ENCODE data around the gene ATF7IP. TPM values are rescaled to one million over a fixed set of nuclear protein-coding genes. Genes with fewer than 3 reads are reported as not detected.

Gene ATF7IP
- total RNA-seq, 1 experiment from 2014 or later: 19.5 TPM

GRCh38 chr12:14422516-14423230 lies 57.2 kb downstream of the ATF7IP start:
- Histone ChIP-seq H3K27me3 (ENCODE audit: control insufficient read depth, insufficient read depth, low read length) (no peaks in the 10 kb centered on the region), H3K4me3 (ENCODE audit: insufficient read depth, low read depth, low read length) (no peak overlapping the region), H3K36me3 (replicated peaks; ENCODE audit: control insufficient read depth, insufficient read depth, low read length) (peaks cover 1% of the 10 kb centered on the region; the same call in 1 of the 2 replicates)
- no peak for DNase-seq

- peaks cover 1% of the 10 kb centered on the region; the same call in 1 of the 2 replicates for H3K36me3 ChIP-seq (replicated peaks; ENCODE audit: control insufficient read depth, insufficient read depth, low read length)
These were observed 59.1 kb downstream of the ATF7IP start for GRCh38 chr12:14424545-14424944.

GRCh38 chr12:14426792-14427191 lies 61.3 kb downstream of the ATF7IP start:
- H3K4me3 ChIP-seq (ENCODE audit: insufficient read depth, low read depth, low read length): no peak overlapping the region
- no peaks in the 10 kb centered on the region for H3K27me3 ChIP-seq (ENCODE audit: control insufficient read depth, insufficient read depth, low read length)
- peaks cover 1% of the 10 kb centered on the region; the same call in 1 of the 2 replicates for H3K36me3 ChIP-seq (replicated peaks; ENCODE audit: control insufficient read depth, insufficient read depth, low read length)
- no peak for DNase-seq

More at GRCh38 chr12:14424545-14424944, 59.1 kb downstream of the ATF7IP start:
- Histone ChIP-seq H3K27me3 (ENCODE audit: control insufficient read depth, insufficient read depth, low read length) (no peaks in the 10 kb centered on the region), H3K4me3 (ENCODE audit: insufficient read depth, low read depth, low read length) (no peak overlapping the region)
- DNase-seq: no peak

- Histone ChIP-seq H3K4me3 (ENCODE audit: insufficient read depth, low read depth, low read length) (no peak overlapping the region), H3K27me3 (ENCODE audit: control insufficient read depth, insufficient read depth, low read length) (no peaks in the 10 kb centered on the region), H3K36me3 (replicated peaks; ENCODE audit: control insufficient read depth, insufficient read depth, low read length) (0 out of 2 replicates have a peak, but pooled peaks cover 1% of the 10 kb centered on the region)
- no peak for DNase-seq
These were observed 62.4 kb downstream of the ATF7IP start for GRCh38 chr12:14427929-14428328.

- peaks cover 6% of the 10 kb centered on the region for H3K36me3 ChIP-seq (replicated peaks; ENCODE audit: control insufficient read depth, insufficient read depth, low read length)
- H3K27me3 ChIP-seq (ENCODE audit: control insufficient read depth, insufficient read depth, low read length): no peaks in the 10 kb centered on the region
- H3K4me3 ChIP-seq (ENCODE audit: insufficient read depth, low read depth, low read length): no peak overlapping the region
- DNase-seq: no peak
These were observed 65.0 kb downstream of the ATF7IP start for GRCh38 chr12:14430394-14430986.

GRCh38 chr12:14431975-14432374 lies 66.5 kb downstream of the ATF7IP start:
- no peak for DNase-seq
- Histone ChIP-seq H3K4me3 (ENCODE audit: insufficient read depth, low read depth, low read length) (no peak overlapping the region), H3K27me3 (ENCODE audit: control insufficient read depth, insufficient read depth, low read length) (no peaks in the 10 kb centered on the region), H3K36me3 (replicated peaks; ENCODE audit: control insufficient read depth, insufficient read depth, low read length) (peaks cover 13% of the 10 kb centered on the region)

- Histone ChIP-seq H3K36me3 (replicated peaks; ENCODE audit: control insufficient read depth, insufficient read depth, low read length) (peaks cover 20% of the 10 kb centered on the region), H3K4me3 (ENCODE audit: insufficient read depth, low read depth, low read length) (no peak overlapping the region), H3K27me3 (ENCODE audit: control insufficient read depth, insufficient read depth, low read length) (no peaks in the 10 kb centered on the region)
- DNase-seq: no peak
These were observed 70.1 kb downstream of the ATF7IP start for GRCh38 chr12:14435627-14436026.

- no peak for DNase-seq
- Histone ChIP-seq H3K36me3 (replicated peaks; ENCODE audit: control insufficient read depth, insufficient read depth, low read length) (peaks cover 8% of the 10 kb centered on the region), H3K4me3 (ENCODE audit: insufficient read depth, low read depth, low read length) (no peak overlapping the region), H3K27me3 (ENCODE audit: control insufficient read depth, insufficient read depth, low read length) (no peaks in the 10 kb centered on the region)
These were observed 76.9 kb downstream of the ATF7IP start for GRCh38 chr12:14442221-14442881.

GRCh38 chr12:14443531-14443930 lies 78.0 kb downstream of the ATF7IP start:
- H3K27me3 ChIP-seq (ENCODE audit: control insufficient read depth, insufficient read depth, low read length): no peaks in the 10 kb centered on the region
- no peak for DNase-seq
- peaks cover 4% of the 10 kb centered on the region for H3K36me3 ChIP-seq (replicated peaks; ENCODE audit: control insufficient read depth, insufficient read depth, low read length)
- no peak overlapping the region for H3K4me3 ChIP-seq (ENCODE audit: insufficient read depth, low read depth, low read length)

GRCh38 chr12:14450479-14450878 lies 85.0 kb downstream of the ATF7IP start:
- H3K27me3 ChIP-seq (ENCODE audit: control insufficient read depth, insufficient read depth, low read length): no peaks in the 10 kb centered on the region
- H3K4me3 ChIP-seq (ENCODE audit: insufficient read depth, low read depth, low read length): no peak overlapping the region
- no peak for DNase-seq
- H3K36me3 ChIP-seq (replicated peaks; ENCODE audit: control insufficient read depth, insufficient read depth, low read length): peaks cover 2% of the 10 kb centered on the region

- Histone ChIP-seq H3K27me3 (ENCODE audit: control insufficient read depth, insufficient read depth, low read length) (no peaks in the 10 kb centered on the region), H3K36me3 (replicated peaks; ENCODE audit: control insufficient read depth, insufficient read depth, low read length) (peaks cover 7% of the 10 kb centered on the region)
- no peak for DNase-seq
These were observed 86.9 kb downstream of the ATF7IP start for GRCh38 chr12:14452336-14452735.

GRCh38 chr12:14452865-14453264 lies 87.4 kb downstream of the ATF7IP start:
- DNase-seq: no peak
- no peak overlapping the region for H3K4me3 ChIP-seq (ENCODE audit: insufficient read depth, low read depth, low read length)
- no peaks in the 10 kb centered on the region for H3K27me3 ChIP-seq (ENCODE audit: control insufficient read depth, insufficient read depth, low read length)
- peaks cover 7% of the 10 kb centered on the region for H3K36me3 ChIP-seq (replicated peaks; ENCODE audit: control insufficient read depth, insufficient read depth, low read length)

More at GRCh38 chr12:14452336-14452735, 86.9 kb downstream of the ATF7IP start:
- no peak overlapping the region for H3K4me3 ChIP-seq (ENCODE audit: insufficient read depth, low read depth, low read length)

- H3K4me3 ChIP-seq (ENCODE audit: insufficient read depth, low read depth, low read length): no peak overlapping the region
- no peaks in the 10 kb centered on the region for H3K27me3 ChIP-seq (ENCODE audit: control insufficient read depth, insufficient read depth, low read length)
- H3K36me3 ChIP-seq (replicated peaks; ENCODE audit: control insufficient read depth, insufficient read depth, low read length): peaks cover 7% of the 10 kb centered on the region
- peak; percentile 52 for DNase-seq
These were observed 88.8 kb downstream of the ATF7IP start for GRCh38 chr12:14454098-14454907.

GRCh38 chr12:14460212-14460841 lies 94.8 kb downstream of the ATF7IP start:
- Histone ChIP-seq H3K4me3 (ENCODE audit: insufficient read depth, low read depth, low read length) (no peak overlapping the region), H3K36me3 (replicated peaks; ENCODE audit: control insufficient read depth, insufficient read depth, low read length) (peaks cover 14% of the 10 kb centered on the region), H3K27me3 (ENCODE audit: control insufficient read depth, insufficient read depth, low read length) (no peaks in the 10 kb centered on the region)
- no peak for DNase-seq
